ENCODE data around the gene DUSP6. TPM values are rescaled to one million over a fixed set of nuclear protein-coding genes. Genes with fewer than 3 reads are reported as not detected.

Gene DUSP6
- total and polyA plus RNA-seq, 2 of the 13 experiments (the other 11 are each of a cell fraction or from before 2014, with no cell fraction given) = 40.9 to 161 TPM

GRCh38 chr12:89390802-89391673 is 38.7 kb upstream of the DUSP6 start (continued):
- TF ChIP-seq ATF4 (CRISPR knock-in tag; IDR thresholded peaks at IDR 0.05) (peak in 1 of 2 experiments; percentile 84; a peak in 2 of 4 replicates), ZFP82 (CRISPR knock-in tag; IDR thresholded peaks at IDR 0.05; ENCODE audit: borderline replicate concordance) (no peak), GRHL1 (CRISPR knock-in tag; conservative IDR thresholded peaks at IDR 0.05) (no peak), PAF1 (CRISPR knock-in tag; IDR thresholded peaks at IDR 0.05) (no peak), SALL2 (CRISPR knock-in tag; IDR thresholded peaks at IDR 0.05) (peak; percentile 55; the same call in 1 of the 2 replicates), ZNF281 (CRISPR knock-in tag; IDR thresholded peaks at IDR 0.05; ENCODE audit: borderline replicate concordance) (peak; percentile 70; the same call in 1 of the 2 replicates), HOXD1 (CRISPR knock-in tag; IDR thresholded peaks at IDR 0.05) (peak; percentile 81; the same call in 1 of the 2 replicates), EZH2 (conservative IDR thresholded peaks at IDR 0.05; ENCODE audit: low read depth, low read length) (no peak), ZNF513 (CRISPR knock-in tag; conservative IDR thresholded peaks at IDR 0.05) (no peak), JUND (CRISPR knock-in tag; IDR thresholded peaks at IDR 0.05) (peak; percentile 59; the same call in 1 of the 2 replicates), MLX (CRISPR knock-in tag; IDR thresholded peaks at IDR 0.05) (peak; percentile 93), ZFYVE20 (CRISPR knock-in tag; IDR thresholded peaks at IDR 0.05; ENCODE audit: borderline replicate concordance, low read depth) (no peak), PRDM15 (CRISPR knock-in tag; IDR thresholded peaks at IDR 0.05) (peak; percentile 81), GABPB1 (CRISPR knock-in tag; IDR thresholded peaks at IDR 0.05) (peak; percentile 49; the same call in 1 of the 2 replicates), RNF2 (conservative IDR thresholded peaks at IDR 0.05; ENCODE audit: low read depth) (no peak), ZNF232 (CRISPR knock-in tag; IDR thresholded peaks at IDR 0.05; ENCODE audit: borderline replicate concordance) (peak; percentile 84; the same call in 1 of the 2 replicates)
